Hematopoietic multipotent progenitor cell treated with erythropoietin and hydrocortisone succinate and interleukin-3 and kit ligand, for 8 days (in vitro differentiated cells): ENCODE data around the gene COL5A1.

Experiments used
- DNase-seq: peaks from one replicate; pipeline ENCODE4 v3.0.0-alpha.2; 2015

The COL5A1 gene

DNA sequence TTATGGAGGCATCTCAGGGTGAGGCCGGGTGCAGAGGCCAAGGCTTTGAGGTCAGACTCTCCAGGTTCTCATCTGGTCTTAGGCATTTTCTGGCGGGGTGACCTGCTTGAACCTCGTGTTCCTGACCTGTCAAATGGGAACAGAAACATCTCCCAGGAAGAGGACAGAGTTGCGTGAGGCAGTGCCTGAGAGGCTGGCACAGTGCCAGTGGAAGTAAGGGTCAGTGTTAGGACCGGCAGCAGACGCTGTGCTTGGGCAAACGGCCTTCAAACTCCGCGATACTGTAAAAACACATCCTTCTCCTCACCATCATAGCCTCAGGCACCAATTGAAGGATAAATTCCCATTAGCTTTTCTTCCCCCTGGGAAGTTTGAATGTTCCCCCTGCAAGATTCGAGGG, 183.4 kb downstream of the COL5A1 start:
- no peak for DNase-seq

DNA sequence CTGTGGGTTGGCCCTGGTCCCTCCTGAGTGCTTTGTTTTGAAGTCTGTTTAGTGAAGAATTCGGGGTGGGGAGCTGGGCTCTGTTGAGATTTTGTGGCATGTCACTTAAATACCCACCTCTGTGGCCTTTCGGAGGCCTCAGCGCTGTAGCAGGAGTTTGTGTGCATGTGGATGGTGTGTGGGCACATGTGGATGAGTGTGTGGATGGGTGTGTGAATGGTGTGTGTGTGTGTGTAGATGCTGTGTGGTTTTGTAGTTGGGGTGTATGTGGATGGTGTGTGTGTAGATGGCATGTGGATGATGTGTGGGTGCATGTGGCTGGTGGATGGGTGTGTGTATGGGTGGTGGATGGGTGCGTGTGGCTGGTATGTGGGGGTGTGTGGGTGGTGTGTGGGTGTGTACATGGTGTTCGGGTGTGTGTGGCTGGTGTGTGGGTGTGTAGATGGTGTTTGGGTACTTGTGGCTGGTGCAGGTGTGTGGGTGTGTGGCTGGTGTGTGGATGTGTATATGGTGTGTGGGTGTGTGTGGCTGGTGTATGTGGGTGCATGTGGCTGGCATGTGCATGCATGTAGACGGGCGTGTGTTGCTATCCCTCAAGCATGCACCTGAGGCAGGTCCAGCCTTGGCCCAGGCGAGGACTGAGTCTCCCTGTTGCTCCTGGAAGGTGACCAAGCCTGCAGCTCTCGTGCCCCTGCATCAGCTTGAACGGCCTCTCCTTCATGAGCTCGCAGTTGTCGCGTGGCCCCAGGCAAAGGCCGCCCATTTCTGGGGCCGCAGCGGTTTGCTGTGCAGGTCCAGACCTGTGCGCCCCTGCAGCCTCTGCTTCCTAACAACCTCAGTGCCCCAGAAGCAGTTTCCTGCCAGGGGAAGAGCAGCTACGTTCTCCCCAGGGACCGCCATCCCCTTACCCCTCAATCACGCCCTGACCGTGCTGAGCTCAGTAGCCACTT, 185.0 kb downstream of the COL5A1 start:
- no peak for DNase-seq

DNA sequence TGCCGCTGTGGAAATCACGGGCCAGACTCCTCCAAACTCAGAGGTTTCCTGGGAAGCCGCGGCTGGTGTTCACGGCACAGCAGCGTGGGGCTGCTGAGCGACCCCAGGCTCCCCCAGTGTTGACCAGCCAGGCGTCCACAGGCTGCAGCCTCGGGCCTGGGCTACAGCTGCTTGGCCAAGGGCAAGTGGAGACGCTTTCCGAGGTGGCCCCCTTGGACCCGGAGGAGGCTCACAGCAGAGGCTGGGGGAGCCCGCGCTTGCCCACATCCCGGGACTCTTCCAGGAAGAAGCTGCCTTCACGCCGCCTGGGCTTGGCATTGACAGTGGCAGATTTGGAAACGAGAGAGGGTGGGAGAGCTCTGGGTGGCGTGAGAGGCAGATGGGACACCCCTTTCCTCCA, 186.0 kb downstream of the COL5A1 start:
- DNase-seq, result no peak

DNA sequence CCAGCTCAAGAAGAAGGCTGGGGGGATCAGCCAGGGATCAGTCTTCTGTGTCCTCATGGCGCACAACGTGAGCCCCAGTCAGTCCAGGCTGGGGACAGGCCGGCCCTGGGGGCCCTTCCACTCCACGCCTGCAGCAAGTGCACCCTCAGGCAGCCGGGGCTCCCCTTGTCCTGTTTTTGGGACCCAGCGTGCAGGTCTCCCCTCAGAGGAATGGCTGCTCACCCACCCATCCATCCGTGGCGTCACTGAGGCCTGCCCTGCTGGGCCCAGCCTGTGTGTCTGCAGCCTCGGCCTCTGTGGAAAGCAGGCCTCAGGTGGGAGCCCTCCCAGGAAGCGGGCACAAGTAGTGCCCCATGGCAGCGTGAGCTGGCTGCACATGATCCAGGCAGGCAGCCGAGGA, 186.4 kb downstream of the COL5A1 start:
- DNase-seq, result no peak

DNA sequence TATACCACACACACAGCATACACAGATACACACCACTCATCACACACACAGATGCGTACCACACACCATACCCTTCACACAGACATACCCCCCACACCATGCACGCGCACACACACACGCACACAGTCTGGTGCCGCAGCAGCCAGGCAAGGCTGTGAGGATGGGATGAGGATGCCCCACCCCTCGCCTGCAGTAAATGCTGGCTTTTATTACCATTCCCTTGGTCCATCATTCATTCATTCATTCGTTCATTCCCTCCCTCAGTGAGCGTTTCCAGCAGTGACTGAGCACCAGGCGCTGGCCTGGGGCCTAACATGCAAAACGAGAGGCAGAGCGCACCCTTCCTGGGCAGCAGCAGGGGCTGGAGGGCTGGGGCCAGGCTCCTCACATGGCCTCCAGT, 187.3 kb downstream of the COL5A1 start:
- no peak for DNase-seq

DNA sequence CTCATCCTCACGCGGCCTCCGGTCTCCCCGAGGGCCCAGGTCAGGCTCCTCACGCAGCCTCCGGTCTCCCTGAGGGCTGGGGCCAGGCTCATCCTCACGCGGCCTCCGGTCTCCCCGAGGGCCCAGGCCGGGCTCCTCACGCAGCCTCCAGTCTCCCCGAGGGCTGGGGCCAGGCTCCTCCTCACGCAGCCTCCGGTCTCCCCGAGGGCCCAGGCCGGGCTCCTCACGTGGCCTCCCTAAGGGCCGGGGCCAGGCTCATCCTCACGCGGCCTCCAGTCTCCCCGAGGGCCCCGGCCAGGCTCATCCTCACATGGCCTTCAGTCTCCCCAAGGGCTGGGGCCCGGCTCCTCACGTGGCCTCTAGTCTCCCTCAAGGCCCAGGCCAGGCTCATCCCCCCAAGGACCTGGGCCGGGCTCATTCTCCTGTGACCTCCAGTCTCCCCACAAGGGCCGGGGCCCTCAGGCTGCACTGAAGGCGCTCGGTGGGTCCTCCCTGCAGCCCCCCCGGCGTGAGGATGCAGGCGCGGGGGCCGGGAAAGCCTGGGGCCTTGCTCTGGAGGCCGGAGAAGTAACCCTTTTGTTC, 187.8 kb downstream of the COL5A1 start:
- no peak for DNase-seq

DNA sequence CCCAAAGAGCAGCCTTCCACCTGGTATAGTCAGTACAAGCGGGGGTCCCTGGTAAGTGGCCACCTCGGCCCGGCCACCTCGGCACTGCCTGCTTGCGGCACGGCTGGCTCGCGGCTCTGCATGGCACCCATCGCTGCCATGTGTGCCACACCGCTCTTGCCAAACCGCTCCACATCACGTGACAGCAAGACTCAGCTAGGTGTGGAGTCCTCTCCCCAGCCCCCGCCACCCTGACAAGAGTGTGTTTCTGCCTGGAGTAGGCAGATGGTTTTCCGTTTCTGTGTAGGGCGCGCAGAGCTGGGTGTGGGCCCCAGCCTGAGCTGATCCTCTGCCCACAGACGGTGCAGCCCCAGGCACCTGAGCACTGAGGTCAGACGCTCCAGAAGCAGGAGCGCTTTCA, 188.5 kb downstream of the COL5A1 start:
- no peak for DNase-seq

DNA sequence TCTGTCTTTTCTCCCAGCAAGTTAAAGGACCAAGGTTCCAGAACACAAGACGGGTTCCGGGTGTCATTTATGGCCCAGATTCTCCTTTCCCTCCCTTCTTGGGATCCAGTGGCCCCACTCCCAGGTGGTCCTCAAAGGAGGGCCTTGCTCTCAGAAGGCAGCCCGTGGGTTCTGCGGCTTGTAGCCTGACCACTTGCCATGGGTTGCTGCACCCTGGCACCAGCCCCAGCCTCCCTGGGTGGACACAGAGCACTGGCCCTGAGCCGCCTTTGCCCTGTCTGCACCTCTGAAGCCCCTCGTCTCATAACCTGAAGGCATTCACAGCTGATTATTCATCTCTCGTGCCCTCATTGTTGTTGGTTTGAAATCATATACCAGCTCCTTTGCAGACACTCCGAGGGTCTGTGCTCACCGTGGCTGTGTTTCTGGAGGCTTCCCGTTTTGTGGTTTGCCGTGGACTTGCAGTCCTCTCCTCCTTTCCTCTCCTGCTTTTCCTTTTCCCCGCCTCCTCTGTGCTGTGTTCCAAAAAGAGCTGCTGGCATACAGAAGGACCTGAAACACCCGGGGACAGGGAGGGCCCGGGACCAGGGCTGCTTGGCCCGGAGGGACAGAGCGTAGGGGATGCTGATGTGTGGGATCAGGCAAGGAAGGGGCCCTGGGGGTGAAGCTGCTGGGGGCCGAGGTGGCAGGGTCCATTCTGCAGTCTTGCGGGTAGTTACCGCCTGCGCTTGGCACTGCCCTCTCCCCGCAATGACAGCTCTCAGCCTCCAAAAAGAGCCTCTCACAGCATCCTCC, 189.5 kb downstream of the COL5A1 start:
- DNase-seq, result no peak

DNA sequence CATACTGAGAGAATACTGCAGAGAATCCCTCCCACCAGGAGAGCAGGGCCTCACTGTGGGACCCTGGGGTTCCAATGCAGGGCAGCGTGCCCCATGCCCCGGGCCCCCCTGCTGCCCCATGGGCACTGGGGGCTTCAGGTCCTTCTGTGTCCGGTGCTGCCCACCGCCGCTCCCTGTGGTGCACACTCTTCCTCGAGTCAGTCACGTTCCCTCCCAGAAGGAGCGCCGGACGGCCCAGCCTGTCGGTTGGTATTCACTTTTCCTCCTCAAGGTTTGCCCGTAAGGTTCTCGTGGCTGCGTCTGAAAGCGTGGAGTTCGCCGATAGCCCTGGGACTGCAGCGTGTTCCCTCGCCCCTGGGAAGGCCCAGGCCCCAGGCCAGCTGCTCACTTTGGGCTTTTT, 190.9 kb downstream of the COL5A1 start:
- no peak for DNase-seq

DNA sequence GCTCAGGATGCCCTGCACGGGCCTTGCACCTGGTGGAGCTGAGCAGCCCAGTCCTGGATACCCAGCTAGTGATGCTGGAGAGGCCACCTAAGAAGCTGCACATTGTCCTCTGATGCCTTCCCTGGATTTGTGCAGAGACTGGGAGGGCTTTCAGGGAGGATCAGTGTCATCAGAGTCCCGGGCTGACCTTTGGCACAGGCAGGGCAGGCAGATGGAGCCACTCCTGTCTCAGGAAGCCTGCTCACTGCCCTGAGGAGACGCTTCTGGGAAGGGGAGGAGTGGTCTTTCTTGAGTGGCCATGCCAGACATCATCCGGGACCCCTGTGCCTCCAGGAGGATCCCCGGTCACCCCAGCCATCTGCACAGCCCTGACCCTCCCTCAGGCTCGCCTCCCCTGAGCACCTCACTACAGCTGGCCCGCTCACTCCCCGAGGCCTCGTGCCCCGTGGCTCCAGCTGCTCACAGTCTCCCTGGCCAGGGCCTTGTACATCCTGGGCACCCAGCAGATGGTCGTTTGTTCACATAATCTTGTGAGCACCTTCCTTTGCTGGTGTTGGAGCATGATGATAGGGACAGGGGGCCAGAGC, 191.8 kb downstream of the COL5A1 start:
- DNase-seq, result no peak

DNA sequence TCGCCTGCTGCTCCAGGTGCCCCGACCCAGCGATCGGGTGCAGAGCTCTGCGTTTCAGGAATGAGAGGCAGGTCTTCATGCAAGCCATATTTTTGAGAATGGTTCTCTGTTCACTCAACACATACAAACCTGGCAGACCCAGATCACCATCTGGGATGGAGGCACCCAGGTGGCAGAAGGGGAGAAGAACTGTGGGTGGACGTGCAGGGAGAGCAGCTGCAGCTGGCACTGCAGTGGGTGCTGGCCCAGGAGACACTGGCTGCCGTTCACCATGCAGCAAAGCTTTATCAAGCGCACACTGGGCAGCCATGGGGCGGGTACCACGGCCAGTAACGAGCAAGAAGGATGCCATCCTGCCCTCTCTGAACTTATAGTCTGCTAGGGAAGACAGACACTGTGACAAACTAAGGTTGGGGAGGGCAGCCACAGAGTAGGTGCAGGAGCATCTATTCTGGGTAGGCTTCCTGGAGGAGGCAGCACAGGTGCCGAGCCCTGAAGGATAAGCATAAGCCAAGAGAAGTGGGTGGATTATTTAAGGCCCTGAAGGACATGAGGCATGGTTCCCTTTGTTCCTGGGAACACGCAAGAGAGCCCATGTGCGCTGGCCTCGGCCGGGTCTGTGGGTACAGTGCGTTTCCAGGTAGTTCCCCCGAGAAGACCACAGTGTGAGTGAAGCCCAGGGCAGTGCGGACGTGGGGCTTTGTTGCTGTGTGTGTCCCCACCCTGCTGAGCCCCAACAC, 192.8 kb downstream of the COL5A1 start:
- no peak for DNase-seq

DNA sequence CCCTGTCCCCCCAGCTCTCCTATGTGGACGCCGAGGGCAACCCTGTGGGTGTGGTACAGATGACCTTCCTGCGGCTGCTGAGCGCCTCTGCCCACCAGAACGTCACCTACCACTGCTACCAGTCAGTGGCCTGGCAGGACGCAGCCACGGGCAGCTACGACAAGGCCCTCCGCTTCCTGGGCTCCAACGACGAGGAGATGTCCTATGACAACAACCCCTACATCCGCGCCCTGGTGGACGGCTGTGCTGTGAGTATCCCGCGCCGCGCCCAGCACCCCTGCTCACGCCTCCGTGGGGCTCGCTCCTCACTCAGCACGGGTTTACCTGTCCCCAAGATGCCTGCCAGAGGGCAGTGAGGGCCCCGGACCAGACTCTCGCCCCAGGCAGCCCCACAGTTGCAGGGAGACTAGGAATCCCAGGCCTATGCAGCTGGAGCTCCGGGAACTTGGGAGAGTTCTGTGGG, 193.4 kb downstream of the COL5A1 start:
- no peak for DNase-seq

DNA sequence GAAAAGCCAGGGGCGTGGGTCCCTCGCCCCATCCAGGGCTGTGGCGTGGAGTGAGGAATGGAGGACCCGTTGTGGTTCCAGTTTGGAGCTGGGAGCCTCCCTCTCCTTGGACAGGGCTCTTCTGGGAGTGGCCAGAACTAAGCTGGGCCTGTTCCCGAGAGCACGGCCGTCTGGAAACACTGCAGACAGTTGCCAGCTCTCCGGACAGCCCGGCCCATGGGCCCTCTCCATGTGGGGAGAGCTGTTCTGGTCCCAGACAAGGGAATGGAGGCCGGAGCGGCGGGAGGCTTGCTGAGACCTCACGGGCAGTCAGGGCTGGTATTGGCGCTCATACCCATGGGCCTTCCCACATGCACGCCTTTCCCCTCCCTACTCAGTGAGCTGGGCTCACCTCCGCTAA, 193.8 kb downstream of the COL5A1 start:
- no peak for DNase-seq

DNA sequence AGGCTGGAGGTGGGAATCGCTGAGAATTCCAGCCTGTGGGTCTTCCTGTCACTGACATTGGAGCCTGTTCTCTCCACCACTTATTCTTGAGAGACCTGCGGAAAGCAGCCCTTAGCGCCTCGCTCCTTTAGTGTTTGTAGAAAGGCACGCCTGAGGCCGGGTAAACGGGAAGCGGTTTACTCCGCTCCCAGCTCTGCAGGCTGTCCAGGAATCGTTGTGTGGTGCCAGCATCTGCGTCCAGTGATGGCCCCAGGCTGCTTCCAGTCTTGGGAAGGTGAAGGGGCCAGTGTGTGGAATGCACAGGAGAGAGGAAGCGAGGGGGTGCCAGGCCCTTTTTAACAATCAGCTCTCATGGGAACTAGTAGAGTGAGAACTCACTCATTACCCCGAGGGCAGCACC, 194.4 kb downstream of the COL5A1 start:
- DNase-seq, result no peak

DNA sequence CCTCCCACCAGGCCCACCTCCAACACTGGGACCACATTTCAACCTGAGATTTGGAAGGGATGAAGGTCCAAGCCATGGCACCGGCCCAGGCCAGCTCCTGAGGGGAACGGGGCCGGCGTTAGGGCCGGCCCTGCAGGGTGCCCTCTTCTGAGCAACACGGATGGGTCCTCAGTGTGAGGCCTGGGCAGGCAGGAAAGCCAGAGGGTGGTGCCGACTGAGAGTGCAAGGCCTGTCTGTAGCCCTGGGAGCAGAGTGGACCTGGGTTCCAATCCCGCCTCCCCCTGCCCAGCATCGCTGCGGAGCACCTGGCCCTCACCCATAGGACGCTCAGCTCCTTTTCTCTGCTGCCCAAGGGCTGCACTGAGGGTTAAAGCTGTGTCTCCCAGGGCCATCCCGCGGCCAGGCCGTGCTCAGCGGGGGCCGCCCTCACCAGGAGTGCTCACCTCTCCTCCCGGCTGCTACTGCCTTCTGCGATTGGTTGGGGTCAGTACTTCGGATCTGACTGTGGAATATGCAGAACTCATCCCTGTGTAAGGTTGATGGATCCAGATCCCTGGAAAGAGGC, 194.9 kb downstream of the COL5A1 start:
- no peak for DNase-seq

DNA sequence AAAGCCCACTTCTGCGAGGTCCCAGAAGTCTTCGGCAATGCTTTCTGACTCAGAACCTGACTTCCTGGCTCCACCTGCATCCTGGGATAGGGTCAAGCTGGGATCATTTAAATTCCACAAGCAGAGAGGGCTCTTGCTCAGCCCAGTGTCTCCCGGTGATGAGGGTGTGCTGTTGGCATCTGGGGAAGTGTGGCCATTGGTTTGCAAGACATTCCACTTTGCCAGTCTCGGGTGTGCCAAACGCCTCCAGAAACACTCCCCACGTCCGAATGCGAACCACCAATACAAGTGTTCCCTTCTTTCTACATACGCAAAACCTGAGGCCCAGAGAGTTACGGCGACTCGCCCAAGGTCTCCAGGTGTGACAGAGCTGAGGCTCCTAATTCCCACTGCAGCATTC, 195.9 kb downstream of the COL5A1 start:
- no peak for DNase-seq

DNA sequence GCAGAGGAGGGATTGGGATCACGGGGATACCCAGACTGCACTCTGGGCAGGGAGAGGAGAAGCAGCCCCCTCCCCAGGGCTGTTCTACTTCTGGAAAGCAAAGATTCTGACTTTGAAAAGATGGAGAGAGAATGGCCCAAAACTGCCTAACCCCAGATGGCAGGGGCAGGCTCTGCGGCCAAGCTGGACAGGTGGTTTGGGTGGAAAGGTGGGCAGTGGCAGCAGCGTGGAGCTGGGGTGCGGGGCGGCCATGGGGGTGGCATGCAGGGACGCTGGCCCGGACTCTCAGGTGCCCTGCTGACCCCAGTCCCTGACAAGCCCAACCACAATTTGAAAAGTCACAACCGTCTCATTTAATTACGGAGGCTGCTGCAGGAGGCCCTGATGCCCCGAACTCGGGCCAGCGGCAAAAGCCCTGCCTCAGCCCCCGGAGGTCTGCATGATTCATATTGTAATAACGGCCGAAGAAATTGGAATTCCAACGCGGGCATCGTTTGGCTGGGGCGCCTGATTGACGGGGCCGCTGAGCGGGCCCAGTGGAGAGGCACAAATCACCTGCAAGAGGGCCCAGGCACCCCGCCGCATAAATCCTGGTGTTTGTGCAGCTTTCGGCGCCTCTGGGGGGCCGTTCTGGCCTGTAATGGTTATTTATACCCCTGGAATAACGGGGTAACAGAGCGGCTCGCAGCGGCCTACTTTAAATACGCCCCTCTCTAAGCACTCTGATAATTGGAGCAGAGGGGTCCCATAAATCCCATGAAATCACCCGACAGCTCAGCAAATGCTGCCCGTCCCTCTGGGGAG, 197.2 kb downstream of the COL5A1 start:
- DNase-seq, result no peak

DNA sequence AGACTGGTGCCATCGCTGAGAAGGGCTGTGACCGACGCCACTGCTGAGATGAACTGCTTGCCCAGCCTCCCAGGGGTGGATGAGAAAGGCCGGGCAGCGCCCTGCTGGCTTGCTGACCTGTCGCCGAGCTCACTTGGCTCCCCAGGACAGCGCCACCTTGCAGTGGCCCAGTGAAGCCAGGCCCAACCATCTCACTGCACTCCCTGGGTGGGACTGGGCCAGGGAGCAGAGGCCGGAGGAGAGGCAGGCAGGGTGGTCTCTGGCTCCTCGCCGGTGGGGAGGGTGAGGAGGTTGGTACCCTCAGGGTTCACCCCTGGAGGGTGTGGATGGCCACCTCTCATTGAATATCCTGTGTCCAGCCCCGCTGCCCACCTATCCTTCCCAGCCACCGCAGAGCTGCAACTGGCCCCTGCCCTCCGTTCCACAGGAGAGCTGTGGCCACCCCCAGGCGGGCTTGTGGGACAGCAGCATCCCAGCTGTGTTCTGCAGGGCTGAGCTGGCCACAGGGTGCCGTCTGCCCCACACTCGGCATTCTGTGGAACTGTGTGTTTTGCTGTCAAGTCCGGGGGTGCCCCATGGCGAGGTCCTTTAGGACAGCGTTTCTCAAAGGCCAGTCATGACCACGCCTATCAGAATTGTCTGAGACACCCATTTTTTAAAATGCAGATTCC, 198.0 kb downstream of the COL5A1 start:
- no peak for DNase-seq

DNA sequence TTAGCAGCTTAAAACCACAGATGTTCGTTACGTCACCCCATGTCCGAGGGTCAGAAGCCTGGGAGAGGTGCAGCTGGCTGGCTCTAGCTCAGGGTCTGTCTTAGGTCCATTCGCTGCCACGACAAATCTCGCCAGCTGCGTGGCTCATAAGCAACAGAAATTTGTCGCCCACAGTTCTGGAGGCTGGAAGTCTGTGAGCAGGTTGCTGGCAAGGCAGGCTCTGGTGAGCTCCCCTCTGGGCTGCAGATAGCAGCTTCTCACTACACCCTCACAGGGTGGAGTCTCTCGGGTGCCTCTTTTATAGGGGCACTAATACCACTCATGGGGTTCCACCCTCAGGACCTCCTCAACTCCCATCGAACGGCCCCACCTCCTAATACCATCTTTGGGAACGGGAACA, 198.9 kb downstream of the COL5A1 start:
- no peak for DNase-seq

DNA sequence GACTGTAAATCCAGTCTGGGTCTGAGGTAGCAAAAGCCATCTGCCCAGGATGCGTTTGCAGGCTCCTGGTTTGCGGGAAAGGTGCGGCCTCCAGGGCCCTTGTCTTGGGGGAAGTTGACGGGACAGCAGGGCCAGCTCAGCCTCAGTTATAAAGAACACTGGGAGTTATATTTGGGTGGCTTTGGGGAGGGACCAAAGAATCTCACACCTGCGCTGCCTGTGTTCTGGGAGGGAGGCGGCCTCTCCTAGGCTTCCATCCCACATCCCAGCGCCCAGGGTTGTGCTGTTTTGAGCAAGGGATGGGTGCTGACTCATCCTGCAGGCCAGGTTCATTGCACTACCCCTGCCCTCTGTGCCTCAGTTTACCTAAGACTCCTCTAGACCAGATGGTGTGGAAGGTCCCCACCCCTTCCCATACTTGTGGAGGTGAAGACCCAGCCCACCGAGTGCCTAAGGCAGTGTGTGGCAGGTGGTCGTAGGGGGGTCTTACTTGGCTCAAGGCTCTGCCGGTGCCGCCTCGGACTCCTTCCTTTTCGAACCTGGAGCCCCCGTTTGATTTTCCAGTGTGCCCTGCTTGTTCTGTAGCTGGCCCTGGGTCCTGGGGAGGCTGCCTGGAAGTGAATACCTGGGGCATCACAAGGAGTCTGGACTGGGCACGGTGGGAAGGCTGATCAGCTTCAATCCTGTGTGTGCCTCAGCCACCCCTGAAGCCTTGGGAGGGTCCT, 199.7 kb downstream of the COL5A1 start:
- no peak for DNase-seq
